Stimulated activated CD4-positive, alpha-beta T cell treated with anti-CD3 and anti-CD28 coated beads, Interleukin-12 subunit alpha, Interleukin-12 subunit beta, amount 100 ng/mL, for 48 hours (primary cell): ENCODE results near the gene PPP1R15A.
A peak's percentile ranks its signal among the peaks of the same experiment; 100 is the strongest.
"Not testable (repeated sequence)": the region's sequence is repeated elsewhere in the genome, so short reads cannot be mapped to it uniquely, and the experiment has no call there.

Experiments used
- DNase-seq, 3 donors: peaks; one replicate each; pipeline ENCODE4 v3.0.0-alpha.2; 2020; ENCODE audit warnings: low read depth in 2 of 3, low spot score in 1 of 3

Gene PPP1R15A

GRCh38 chr19:48858984-48859710, 13.1 kb upstream of the PPP1R15A start:
- DNase-seq = peak; percentile 68 to 75 (median 69)

GRCh38 chr19:48859711-48860572, 12.3 kb upstream of the PPP1R15A start:
- DNase-seq = no peak

- DNase-seq = no peak
Measured at GRCh38 chr19:48861313-48861712, 10.9 kb upstream of the PPP1R15A start.

- DNase-seq = no peak
Measured at GRCh38 chr19:48862827-48863226, 9.4 kb upstream of the PPP1R15A start.

- no peak for DNase-seq
Measured at GRCh38 chr19:48866692-48867091, 5.5 kb upstream of the PPP1R15A start.

GRCh38 chr19:48867123-48867745, 5.0 kb upstream of the PPP1R15A start:
- no peak for DNase-seq

- no peak for DNase-seq
Measured at GRCh38 chr19:48867746-48868113, 4.5 kb upstream of the PPP1R15A start.

- no peak for DNase-seq
Measured at GRCh38 chr19:48868114-48868886, 3.9 kb upstream of the PPP1R15A start, which contains the start of gene PLEKHA4. Gene PLEKHA4 (minus strand): TSS chr19:48868617. CDS start chr19:48867620, 997 bp downstream.

- DNase-seq = no peak
Measured at GRCh38 chr19:48870048-48870447, 2.2 kb upstream of the PPP1R15A start.

GRCh38 chr19:48871471-48872181, 595 bp upstream of the PPP1R15A start:
- DNase-seq = not testable (repeated sequence)

- peak; percentile 71 to 76 (median 73) for DNase-seq
Measured at GRCh38 chr19:48872884-48873475, 759 bp downstream of the PPP1R15A start.

- no peak for DNase-seq
Measured at GRCh38 chr19:48873476-48874302, 1.5 kb downstream of the PPP1R15A start.

- DNase-seq = no peak
Measured at GRCh38 chr19:48874303-48875135, 2.3 kb downstream of the PPP1R15A start.

- not testable (repeated sequence) for DNase-seq
Measured at GRCh38 chr19:48876043-48876981, 4.1 kb downstream of the PPP1R15A start.

GRCh38 chr19:48877855-48878195, 5.6 kb downstream of the PPP1R15A start:
- DNase-seq = no peak

- no peak for DNase-seq
Measured at GRCh38 chr19:48878196-48879024, 6.2 kb downstream of the PPP1R15A start.
